GM19395 (cell line): ENCODE measurements around the gene MEIOB.
"Not testable (repeated sequence)": the region's sequence is repeated elsewhere in the genome, so short reads cannot be mapped to it uniquely, and the experiment has no call there.

Source experiments
- ATAC-seq: cut with Tn5 transposase; IDR thresholded peaks from one replicate; pipeline ENCODE4 v1.9.1; 2021; ENCODE audit warnings: mild to moderate bottlenecking, moderate library complexity; ENCODE audit not compliant: unreplicated experiment

The MEIOB gene

GRCh38 chr16:1879477-1879876, 7.5 kb upstream of the MEIOB start:
- ATAC-seq, result no peak

- ATAC-seq, result no peak
Observed at GRCh38 chr16:1878256-1878655, 6.3 kb upstream of the MEIOB start.

GRCh38 chr16:1877804-1878203, 5.8 kb upstream of the MEIOB start:
- ATAC-seq, result no peak

- ATAC-seq, result no peak
Observed at GRCh38 chr16:1877089-1877488, 5.1 kb upstream of the MEIOB start.

GRCh38 chr16:1876468-1876867, 4.5 kb upstream of the MEIOB start:
- ATAC-seq, result no peak

GRCh38 chr16:1876066-1876465, 4.1 kb upstream of the MEIOB start:
- not testable (repeated sequence) for ATAC-seq

GRCh38 chr16:1874854-1875253, 2.9 kb upstream of the MEIOB start:
- no peak for ATAC-seq

- no peak for ATAC-seq
Observed at GRCh38 chr16:1870365-1871082, 1.4 kb downstream of the MEIOB start.

- no peak for ATAC-seq
Observed at GRCh38 chr16:1865902-1866690, 5.9 kb downstream of the MEIOB start.

GRCh38 chr16:1863681-1864460, 8.1 kb downstream of the MEIOB start:
- no peak for ATAC-seq

- no peak for ATAC-seq
Observed at GRCh38 chr16:1862394-1862793, 9.6 kb downstream of the MEIOB start.

GRCh38 chr16:1861730-1862129, 10.2 kb downstream of the MEIOB start:
- ATAC-seq, result no peak

GRCh38 chr16:1859650-1860049, 12.3 kb downstream of the MEIOB start:
- ATAC-seq, result no peak

- ATAC-seq, result no peak
Observed at GRCh38 chr16:1858189-1858865, 13.6 kb downstream of the MEIOB start.

- ATAC-seq, result no peak
Observed at GRCh38 chr16:1857433-1858097, 14.4 kb downstream of the MEIOB start.

GRCh38 chr16:1851793-1852192, 20.2 kb downstream of the MEIOB start:
- no peak for ATAC-seq

- ATAC-seq, result no peak
Observed at GRCh38 chr16:1850981-1851380, 21.0 kb downstream of the MEIOB start.

- ATAC-seq, result no peak
Observed at GRCh38 chr16:1846416-1846815, 25.5 kb downstream of the MEIOB start.

GRCh38 chr16:1845985-1846384, 26.0 kb downstream of the MEIOB start:
- no peak for ATAC-seq

GRCh38 chr16:1839554-1839953, 32.4 kb downstream of the MEIOB start:
- no peak for ATAC-seq

- no peak for ATAC-seq
Observed at GRCh38 chr16:1834096-1834495, 37.9 kb downstream of the MEIOB start.
